ENCODE data around the gene NPAS1.

GRCh38 chr19:46992699-46993535, 26.7 kb upstream of the NPAS1 start:
- no peak for TF ChIP-seq STAT1 (IDR thresholded peaks at IDR 0.05; ENCODE audit: unreplicated experiment)
- no peak for TF ChIP-seq CTCF (conservative IDR thresholded peaks at IDR 0.05; ENCODE audit: low read depth in 2 of 2)
- TF ChIP-seq, protein P1, sequence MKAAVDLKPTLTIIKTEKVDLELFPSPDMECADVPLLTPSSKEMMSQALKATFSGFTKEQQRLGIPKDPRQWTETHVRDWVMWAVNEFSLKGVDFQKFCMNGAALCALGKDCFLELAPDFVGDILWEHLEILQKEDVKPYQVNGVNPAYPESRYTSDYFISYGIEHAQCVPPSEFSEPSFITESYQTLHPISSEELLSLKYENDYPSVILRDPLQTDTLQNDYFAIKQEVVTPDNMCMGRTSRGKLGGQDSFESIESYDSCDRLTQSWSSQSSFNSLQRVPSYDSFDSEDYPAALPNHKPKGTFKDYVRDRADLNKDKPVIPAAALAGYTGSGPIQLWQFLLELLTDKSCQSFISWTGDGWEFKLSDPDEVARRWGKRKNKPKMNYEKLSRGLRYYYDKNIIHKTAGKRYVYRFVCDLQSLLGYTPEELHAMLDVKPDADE (IDR thresholded peaks at IDR 0.05), result no peak
- no peak for TF ChIP-seq EZH2 (IDR thresholded peaks at IDR 0.05; ENCODE audit: low read depth, unreplicated experiment)
- TF ChIP-seq, protein P2, sequence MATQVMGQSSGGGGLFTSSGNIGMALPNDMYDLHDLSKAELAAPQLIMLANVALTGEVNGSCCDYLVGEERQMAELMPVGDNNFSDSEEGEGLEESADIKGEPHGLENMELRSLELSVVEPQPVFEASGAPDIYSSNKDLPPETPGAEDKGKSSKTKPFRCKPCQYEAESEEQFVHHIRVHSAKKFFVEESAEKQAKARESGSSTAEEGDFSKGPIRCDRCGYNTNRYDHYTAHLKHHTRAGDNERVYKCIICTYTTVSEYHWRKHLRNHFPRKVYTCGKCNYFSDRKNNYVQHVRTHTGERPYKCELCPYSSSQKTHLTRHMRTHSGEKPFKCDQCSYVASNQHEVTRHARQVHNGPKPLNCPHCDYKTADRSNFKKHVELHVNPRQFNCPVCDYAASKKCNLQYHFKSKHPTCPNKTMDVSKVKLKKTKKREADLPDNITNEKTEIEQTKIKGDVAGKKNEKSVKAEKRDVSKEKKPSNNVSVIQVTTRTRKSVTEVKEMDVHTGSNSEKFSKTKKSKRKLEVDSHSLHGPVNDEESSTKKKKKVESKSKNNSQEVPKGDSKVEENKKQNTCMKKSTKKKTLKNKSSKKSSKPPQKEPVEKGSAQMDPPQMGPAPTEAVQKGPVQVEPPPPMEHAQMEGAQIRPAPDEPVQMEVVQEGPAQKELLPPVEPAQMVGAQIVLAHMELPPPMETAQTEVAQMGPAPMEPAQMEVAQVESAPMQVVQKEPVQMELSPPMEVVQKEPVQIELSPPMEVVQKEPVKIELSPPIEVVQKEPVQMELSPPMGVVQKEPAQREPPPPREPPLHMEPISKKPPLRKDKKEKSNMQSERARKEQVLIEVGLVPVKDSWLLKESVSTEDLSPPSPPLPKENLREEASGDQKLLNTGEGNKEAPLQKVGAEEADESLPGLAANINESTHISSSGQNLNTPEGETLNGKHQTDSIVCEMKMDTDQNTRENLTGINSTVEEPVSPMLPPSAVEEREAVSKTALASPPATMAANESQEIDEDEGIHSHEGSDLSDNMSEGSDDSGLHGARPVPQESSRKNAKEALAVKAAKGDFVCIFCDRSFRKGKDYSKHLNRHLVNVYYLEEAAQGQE (IDR thresholded peaks at IDR 0.05; ENCODE audit: unreplicated experiment), result no peak
- TF ChIP-seq EZH2phosphoT487 (IDR thresholded peaks at IDR 0.05; ENCODE audit: unreplicated experiment), result no peak
- no peak for TF ChIP-seq CREB1 (CRISPR knock-in tag; IDR thresholded peaks at IDR 0.05; ENCODE audit: low read depth)
- no peak for TF ChIP-seq POLR2AphosphoS5 (IDR thresholded peaks at IDR 0.05; ENCODE audit: low read depth)
- TF ChIP-seq JUNB (IDR thresholded peaks at IDR 0.05; ENCODE audit: unreplicated experiment), result no peak
- TF ChIP-seq ZNF114 (CRISPR knock-in tag; IDR thresholded peaks at IDR 0.05), result no peak
- no peak for TF ChIP-seq NANOG (IDR thresholded peaks at IDR 0.05; ENCODE audit: borderline replicate concordance)

Measured in GM23338 (cell line).